Measurements from ENCODE around the gene TMTC2.

DNA sequence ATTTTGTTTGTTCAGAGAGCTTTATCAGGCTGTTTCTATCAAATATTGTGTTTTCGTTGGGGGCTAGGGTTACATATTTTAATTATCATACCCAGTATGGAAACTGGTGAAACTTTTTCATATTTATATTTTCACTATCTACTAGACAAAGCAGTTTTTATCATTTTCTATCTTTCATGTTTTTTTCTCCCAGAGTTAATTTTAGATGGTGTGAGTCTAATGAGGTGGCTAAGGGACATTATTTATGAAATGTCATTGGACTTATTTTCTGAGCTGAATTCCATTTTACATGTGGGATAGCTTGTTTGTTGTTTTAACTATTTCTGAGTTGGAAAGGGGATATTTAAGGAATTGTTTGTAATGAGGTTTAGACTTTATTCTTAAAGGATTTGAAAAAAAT, 100.3 kb downstream of the TMTC2 start:
- TF ChIP-seq, protein P1, sequence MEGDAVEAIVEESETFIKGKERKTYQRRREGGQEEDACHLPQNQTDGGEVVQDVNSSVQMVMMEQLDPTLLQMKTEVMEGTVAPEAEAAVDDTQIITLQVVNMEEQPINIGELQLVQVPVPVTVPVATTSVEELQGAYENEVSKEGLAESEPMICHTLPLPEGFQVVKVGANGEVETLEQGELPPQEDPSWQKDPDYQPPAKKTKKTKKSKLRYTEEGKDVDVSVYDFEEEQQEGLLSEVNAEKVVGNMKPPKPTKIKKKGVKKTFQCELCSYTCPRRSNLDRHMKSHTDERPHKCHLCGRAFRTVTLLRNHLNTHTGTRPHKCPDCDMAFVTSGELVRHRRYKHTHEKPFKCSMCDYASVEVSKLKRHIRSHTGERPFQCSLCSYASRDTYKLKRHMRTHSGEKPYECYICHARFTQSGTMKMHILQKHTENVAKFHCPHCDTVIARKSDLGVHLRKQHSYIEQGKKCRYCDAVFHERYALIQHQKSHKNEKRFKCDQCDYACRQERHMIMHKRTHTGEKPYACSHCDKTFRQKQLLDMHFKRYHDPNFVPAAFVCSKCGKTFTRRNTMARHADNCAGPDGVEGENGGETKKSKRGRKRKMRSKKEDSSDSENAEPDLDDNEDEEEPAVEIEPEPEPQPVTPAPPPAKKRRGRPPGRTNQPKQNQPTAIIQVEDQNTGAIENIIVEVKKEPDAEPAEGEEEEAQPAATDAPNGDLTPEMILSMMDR (IDR thresholded peaks at IDR 0.05; ENCODE audit: insufficient read depth, low read length, poor library complexity, severe bottlenecking) = no peak
- no peak for TF ChIP-seq EZH2phosphoT487 (conservative IDR thresholded peaks at IDR 0.05; ENCODE audit: low read length)

Data from SU-DHL-6 (cell line).